Panc1 (cell line): ENCODE results near the gene PTPRE.

Source experiments
- SIN3A ChIP-seq: IDR thresholded peaks from 2 replicates; pipeline ENCODE4 v1.6.1; 2012; ENCODE audit warnings: low read depth, mild to moderate bottlenecking, low read length, moderate library complexity, borderline replicate concordance; ENCODE audit not compliant: insufficient read depth
- TF ChIP-seq, protein P1 (sequence below): fragments of 450-650 bp; IDR thresholded peaks from 2 replicates; pipeline ENCODE4 v1.5.1; 2017; ENCODE audit warnings: mild to moderate bottlenecking

DNA sequence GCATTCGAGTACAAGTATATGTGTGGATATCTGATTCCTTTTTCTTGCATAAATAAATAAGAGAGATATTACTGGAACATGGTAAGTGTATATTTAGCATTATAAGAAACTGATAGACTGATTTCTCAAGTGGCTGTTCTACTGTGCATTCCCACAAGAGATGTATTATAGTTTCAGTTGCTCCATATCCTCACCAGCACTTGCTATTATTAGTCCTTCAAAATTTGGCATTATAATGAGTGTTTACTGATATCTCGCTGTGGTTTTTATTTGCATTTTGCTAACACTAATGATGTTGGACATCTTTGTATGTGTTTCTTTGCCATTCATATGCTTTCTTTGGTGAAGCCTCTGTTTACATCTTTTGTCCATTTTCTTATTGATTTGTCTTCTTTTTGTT is 9.7 kb upstream of the PTPRE start:
- TF ChIP-seq, protein P1, sequence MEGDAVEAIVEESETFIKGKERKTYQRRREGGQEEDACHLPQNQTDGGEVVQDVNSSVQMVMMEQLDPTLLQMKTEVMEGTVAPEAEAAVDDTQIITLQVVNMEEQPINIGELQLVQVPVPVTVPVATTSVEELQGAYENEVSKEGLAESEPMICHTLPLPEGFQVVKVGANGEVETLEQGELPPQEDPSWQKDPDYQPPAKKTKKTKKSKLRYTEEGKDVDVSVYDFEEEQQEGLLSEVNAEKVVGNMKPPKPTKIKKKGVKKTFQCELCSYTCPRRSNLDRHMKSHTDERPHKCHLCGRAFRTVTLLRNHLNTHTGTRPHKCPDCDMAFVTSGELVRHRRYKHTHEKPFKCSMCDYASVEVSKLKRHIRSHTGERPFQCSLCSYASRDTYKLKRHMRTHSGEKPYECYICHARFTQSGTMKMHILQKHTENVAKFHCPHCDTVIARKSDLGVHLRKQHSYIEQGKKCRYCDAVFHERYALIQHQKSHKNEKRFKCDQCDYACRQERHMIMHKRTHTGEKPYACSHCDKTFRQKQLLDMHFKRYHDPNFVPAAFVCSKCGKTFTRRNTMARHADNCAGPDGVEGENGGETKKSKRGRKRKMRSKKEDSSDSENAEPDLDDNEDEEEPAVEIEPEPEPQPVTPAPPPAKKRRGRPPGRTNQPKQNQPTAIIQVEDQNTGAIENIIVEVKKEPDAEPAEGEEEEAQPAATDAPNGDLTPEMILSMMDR = no peak
- TF ChIP-seq SIN3A = no peak
